HG03060 (cell line): ENCODE data around the gene OSBPL8.

Experiments used
- ATAC-seq: cut with Tn5 transposase; IDR thresholded peaks from one replicate; pipeline ENCODE4 v1.9.1; 2021; ENCODE audit warnings: low read depth, moderate number of reproducible peaks; ENCODE audit not compliant: unreplicated experiment

Gene OSBPL8

GRCh38 chr12:76559400-76560085 is at the start of gene OSBPL8:
TSS of gene OSBPL8 (minus strand) at chr12:76559771. CDS start at chr12:76487551, 72,220 bp downstream.
- ATAC-seq, result peak; percentile 52

GRCh38 chr12:76608070-76608469 is 48.5 kb upstream of the OSBPL8 start:
- no peak for ATAC-seq

DNA sequence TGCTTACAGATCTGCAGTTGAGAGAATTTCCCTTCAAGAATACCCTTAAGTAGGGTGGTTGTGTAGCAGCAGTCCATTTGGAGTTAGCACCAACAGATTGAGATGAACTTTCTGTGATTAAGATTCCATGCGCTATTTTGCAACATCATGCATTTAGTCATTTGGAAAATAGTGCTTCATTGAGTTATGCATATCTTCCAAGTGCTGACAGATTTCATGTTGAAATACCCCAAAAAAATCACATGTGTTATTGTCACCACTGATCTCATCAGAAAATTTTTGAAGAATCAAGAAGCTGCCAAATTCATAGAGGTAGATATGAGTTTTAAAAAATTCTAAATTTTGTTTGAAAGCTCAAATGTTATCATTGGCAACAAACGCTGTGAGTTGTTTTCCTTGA is 35.5 kb upstream of the OSBPL8 start:
- ATAC-seq, result no peak

DNA sequence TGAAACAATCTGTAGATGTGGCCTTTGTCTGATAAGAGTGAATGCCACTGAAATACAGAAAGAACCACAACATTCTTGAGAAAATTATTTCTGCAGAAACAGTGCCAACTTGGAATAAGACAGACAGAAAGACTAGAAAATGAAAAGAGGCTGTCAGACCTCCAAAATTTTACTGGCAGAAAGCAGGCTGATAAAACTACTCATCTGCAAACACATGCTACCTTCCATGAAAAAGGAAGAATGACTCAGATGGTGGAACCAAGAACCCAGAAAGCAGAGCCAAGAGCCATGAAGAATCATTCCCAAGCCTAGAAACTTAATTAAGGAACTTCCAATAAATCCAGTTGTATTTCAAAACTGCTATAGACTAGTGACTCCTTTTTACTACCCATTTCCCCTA is 31.9 kb upstream of the OSBPL8 start:
- no peak for ATAC-seq

DNA sequence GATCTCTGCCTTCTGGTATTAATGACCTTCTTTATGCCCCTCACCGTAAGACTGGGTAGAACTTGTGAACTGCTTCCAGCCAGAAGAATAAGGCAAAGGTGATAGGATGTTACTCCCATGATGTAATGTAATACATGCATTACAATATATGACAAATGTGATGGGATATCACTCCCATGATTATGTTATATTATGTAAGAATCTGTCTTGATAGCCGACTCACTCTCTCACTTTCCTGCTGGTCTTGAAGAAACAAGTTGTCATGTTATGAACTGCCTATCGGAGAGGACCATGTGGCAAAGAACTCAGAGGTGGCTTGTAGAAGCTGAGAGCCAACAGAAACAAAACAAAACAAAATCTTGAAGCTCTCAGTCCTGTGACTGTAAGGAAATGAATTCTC is 30.6 kb upstream of the OSBPL8 start:
- no peak for ATAC-seq

GRCh38 chr12:76588881-76589565 is 29.5 kb upstream of the OSBPL8 start:
- ATAC-seq, result no peak

- ATAC-seq, result no peak
These were observed 28.0 kb upstream of the OSBPL8 start for GRCh38 chr12:76587428-76588178.

DNA sequence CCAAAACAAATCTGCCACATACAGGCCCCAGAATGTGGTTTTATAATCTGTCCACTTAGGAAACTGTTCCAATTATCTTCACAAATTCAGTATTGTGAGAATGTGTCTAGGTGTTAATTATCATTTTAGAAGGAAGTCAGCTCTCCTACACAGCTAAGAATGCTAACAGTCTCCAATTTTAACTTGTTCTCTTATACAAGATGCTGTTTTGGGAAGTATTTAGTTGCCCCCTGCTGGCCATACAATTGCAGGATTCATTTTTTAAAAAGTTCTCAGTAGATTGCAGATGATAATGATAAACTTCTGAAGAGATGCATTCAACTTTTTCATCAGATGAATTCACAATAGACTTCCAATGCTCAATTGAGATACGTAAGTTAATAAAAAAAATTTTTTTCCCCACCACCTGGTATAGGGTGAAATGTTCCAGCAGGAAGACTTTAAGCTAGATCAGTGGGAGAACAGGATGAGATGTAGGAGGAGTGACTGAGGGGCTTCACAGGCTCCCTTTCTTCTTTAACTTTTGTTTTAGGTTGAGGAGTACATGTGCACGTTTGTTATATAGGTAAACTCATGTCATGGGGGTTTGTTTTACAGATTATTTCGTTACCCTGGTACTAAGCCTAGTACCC is 27.3 kb upstream of the OSBPL8 start:
- ATAC-seq, result no peak

GRCh38 chr12:76583301-76583700 is 23.7 kb upstream of the OSBPL8 start:
- ATAC-seq, result no peak

DNA sequence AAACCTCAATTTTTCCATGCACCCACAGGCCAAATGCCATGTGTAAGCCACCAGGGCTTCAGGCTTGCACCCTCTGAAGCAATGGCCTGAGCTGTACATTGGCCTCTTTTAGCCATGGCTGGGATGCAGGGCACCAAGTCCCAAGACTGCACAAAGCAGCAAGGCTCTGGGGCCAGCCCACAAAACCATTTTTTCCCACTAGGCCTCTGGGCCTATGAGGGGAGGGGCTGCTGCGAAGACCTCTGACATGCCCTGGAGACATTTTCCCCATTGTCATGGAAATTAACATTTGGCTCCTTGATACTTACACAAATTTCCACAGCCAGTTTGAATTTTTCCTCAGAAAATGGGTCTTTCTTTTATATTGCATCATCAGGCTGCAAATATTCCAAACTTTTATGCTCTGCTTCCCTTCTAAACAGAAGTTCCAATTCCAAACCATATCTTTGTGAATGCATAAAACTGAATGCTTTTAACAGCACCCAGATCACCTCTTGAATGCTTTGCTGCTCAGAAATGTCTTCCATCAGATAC is 14.3 kb upstream of the OSBPL8 start:
- no peak for ATAC-seq

DNA sequence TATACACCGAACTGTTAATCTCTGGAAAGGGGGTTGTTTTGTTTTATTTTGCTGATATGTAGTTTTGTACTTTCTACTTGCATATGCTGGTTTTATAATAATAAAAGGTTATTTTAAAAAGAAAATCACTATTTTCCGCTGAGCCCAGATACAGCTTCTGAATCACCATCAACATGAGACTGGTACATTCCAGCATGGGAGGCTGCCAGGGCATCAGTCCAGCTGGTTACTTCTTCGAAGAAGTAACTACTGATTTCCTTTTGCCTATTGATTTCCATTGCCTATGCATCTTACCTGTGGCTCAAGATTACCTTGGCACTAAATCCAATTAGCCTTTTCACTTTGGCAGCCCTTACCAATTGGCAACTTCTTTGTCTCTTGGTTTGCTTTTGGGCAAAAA is 11.7 kb upstream of the OSBPL8 start:
- no peak for ATAC-seq

- ATAC-seq, result no peak
These were observed 10.4 kb upstream of the OSBPL8 start for GRCh38 chr12:76569685-76570604.

GRCh38 chr12:76568888-76569551 is 9.4 kb upstream of the OSBPL8 start:
- ATAC-seq, result no peak

DNA sequence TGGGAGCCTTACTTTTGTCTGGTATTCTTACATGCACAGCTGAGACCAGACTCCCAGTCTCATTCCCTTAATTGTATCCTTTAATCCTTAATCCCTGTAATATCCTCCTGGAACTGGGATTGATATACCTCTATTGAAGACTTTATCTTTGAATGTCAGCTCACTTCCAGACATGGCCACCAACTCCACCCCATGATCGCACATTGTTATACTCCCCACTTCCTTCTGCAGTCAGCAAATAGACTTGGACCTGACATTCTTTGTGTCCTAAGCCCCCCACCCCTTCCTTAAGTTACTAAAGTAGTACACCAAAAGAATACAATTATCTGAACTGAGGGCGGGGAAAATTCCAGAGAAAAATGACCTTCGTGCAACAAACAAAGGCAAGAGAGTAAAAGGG is 8.6 kb upstream of the OSBPL8 start:
- no peak for ATAC-seq

DNA sequence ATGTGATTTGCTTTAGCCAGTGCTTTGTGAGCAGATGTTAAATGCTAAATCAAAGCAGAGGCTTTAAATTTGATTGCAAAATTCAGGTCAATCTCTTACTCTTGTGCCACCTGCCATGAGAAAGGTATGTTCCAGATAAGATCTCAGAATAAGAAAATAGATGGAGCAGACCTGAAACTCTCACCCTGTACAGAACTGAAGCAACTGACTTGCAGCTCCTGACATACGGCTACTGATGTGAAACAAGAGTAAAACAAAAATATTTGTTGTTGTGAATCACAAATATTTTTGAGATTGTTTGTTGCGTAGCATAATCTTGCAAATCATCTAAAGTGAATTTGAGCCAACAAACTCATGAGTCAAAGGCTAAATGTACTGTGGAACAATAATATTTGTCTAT is 3.5 kb upstream of the OSBPL8 start:
- ATAC-seq, result no peak

- no peak for ATAC-seq
These were observed 2.6 kb upstream of the OSBPL8 start for GRCh38 chr12:76562130-76562529.

DNA sequence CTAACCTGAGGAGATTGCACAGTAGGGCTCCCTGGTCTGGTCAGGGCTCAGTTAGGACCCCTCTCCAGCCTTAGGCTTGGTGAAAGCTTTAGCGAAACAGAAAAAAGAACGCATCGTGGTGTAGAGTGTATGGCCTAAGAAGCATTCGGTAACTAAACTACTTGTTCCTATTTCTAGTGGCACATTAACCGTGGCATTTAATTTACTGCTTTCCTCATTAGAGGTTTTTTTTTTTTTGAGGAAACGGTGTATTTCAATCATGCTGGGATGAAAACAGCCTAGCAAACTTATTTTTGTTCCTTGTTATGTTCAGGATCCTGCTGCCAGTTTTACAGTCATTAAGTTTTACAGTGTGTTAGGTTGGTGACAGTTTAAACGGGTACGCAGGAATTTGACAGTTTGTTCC is 518 bp upstream of the OSBPL8 start:
- peak; percentile 31 for ATAC-seq

GRCh38 chr12:76558684-76559399 is 729 bp downstream of the OSBPL8 start:
- ATAC-seq, result peak; percentile 35

DNA sequence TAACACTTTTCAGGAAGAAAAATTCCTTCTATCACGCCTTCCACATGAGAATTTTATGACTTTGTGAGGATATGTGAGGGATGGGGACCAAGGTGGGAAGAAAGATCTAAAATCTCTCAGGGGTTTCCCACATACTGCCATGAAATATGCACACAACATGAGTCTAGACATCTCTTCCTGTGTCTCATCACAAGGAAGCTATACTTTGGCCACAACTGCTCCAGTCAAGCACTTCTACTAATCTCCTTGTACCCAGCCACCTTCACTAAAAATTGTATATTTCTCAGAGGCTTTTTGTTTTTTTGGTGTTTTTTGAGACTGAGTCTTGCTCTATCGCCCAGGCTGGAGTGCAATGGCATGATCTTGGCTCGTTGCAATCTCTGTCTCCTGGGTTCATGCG is 3.2 kb downstream of the OSBPL8 start:
- ATAC-seq, result no peak
